Heart left ventricle (tissue), 16 donors: ENCODE results near the gene BPIFA2. TPM values are rescaled to one million over a fixed set of nuclear protein-coding genes. Genes with fewer than 3 reads are reported as not detected.

Source experiments
- ATAC-seq, 4 donors: fragments of 200-7000 bp; cut with Tn5 transposase; one replicate each; pipeline ENCODE4 v1.9.1; 2020 to 2022; ENCODE audit warnings: moderate library complexity in 4 of 4, mild to moderate bottlenecking in 3 of 4, moderate number of reproducible peaks in 1 of 4
- DNase-seq, 5 donors: peaks; one replicate each; pipeline ENCODE4 v3.0.0-alpha.2; 2020
- H3K27ac ChIP-seq, 12 donors: fragments of 200-600 bp; sonication (generic) in 4 of 12; one replicate each; pipeline versions ENCODE4 v1.5.0 to v1.8.0; 2016 to 2022; ENCODE audit warnings: mild to moderate bottlenecking in 2 of 12
- H3K27me3 ChIP-seq, 9 donors: fragments of 200-600 bp; sonication (generic) in 2 of 9; one replicate each; pipeline versions ENCODE4 v1.5.1 to v1.8.0; 2016 to 2022; ENCODE audit warnings: mild to moderate bottlenecking in 3 of 9
- H3K36me3 ChIP-seq, 9 donors: fragments of 200-600 bp; sonication (generic) in 2 of 9; one replicate each; pipeline versions ENCODE4 v1.5.0 to v1.8.0; 2018 to 2022; ENCODE audit warnings: mild to moderate bottlenecking in 2 of 9
- H3K4me1 ChIP-seq, 12 donors: fragments of 200-600 bp; sonication (generic) in 4 of 12; one replicate each; pipeline versions ENCODE4 v1.5.0 to v1.8.0; 2016 to 2022; ENCODE audit warnings: mild to moderate bottlenecking in 3 of 12
- H3K4me3 ChIP-seq, 12 donors: fragments of 200-600 bp; sonication (generic) in 4 of 12; one replicate each; pipeline versions ENCODE4 v1.5.0 to v1.8.0; 2017 to 2022; ENCODE audit warnings: mild to moderate bottlenecking in 9 of 12, moderate library complexity in 4 of 12
- H3K9me3 ChIP-seq, 12 donors: fragments of 200-600 bp; sonication (generic) in 4 of 12; one replicate each; pipeline versions ENCODE4 v1.5.0 to v1.8.0; 2016 to 2022; ENCODE audit warnings: mild to moderate bottlenecking in 1 of 12
- POLR2A ChIP-seq, 2 donors: fragments of 450-650 bp; IDR thresholded peaks; one replicate each; pipeline ENCODE4 v1.6.1; 2017; ENCODE audit warnings: antibody characterized with exemption in 2 of 2, mild to moderate bottlenecking in 2 of 2, moderate library complexity in 2 of 2
- WGBS, 4 donors: extraction: QIAGEN DNeasy Blood & Tissue Kit in 2 of 4; methylation state at CpG; one replicate each; pipeline versions ENCODE4 v1.1.5 to v1.1.7; 2013 to 2018; 5-methylcytosine and 5-hydroxymethylcytosine counted together
- intact Hi-C, 10 donors: fragments of 100-400 bp; cut with DNase I; formaldehyde crosslinking; loops; one replicate each; pipeline versions ENCODE4 v1.11.1 to v1.14.2; 2022
- polyA plus RNA-seq, 2 donors: library from polyadenylated mRNA; stranded (reverse); fragments of 200-250 nt; gene quantifications; one replicate each; pipeline ENCODE4 v1.2.3, GENCODE V29; 2013
- total RNA-seq, 9 donors: library from RNA; depleted of rRNA in 2 of 9; stranded (reverse); fragments of >200 nt in 2 of 9; fragmentation: NEBNext Ultra II Directional in 3 of 9; extraction: Animal tissue kit (Norgen Biotek cat#: 25700) in 3 of 9; gene quantifications; one replicate each; pipeline versions ENCODE4 v1.1.0 to v1.2.4, GENCODE V29; 2016 to 2023
- TF ChIP-seq, protein P1 (sequence below), 12 donors: fragments of 200-600 bp; sonication (generic) in 4 of 12; IDR thresholded peaks; one replicate each; pipeline versions ENCODE4 v1.5.0 to v1.8.0; 2018 to 2022; ENCODE audit warnings: antibody characterized with exemption in 12 of 12, mild to moderate bottlenecking in 5 of 12
- donor health status: ischemic (EF 13 %, LVEDD 7.1; RV severe dilation, severe dysfunction).
- donor health status: healthy with polysubstance abuse.
- donor health status: DM: no; HTN: yes; CAD: no.
- donor health status: DM: no; HTN: no; CAD: no.
- donor health status: ischemic (EF 25% LVEDD 6.9; RV normal size, moderate dysfunction).
- donor health status: ischemic (EF 25% LVEDD 5.7; RV mildly dilated, moderate dysfunction).
- donor health status: healthy.
- donor health status: DM: yes; HTN: yes; CAD: no.
- donor health status: ischemic (EF 35%, LVEDD 5.7; RV mildly dilated, moderate dysfunction).
- donor health status: nonischemic (EF 11% LVEDD 7.7; RV severe dilation, severe dysfunction).
- donor health status: DM: yes; HTN: yes; CAD: no.
- donor health status: PGD.
- donor health status: ischemic (EF 29% LVEDD 5.4; RV normal size, mild dysfunction).
- donor health status: nonischemic (EF 23%, LVEDD 6.1; RV moderate dilation, normal function).

Gene BPIFA2
- total and polyA plus RNA-seq, 11 donors: not detected

GRCh38 chr20:33203444-33203843 is 35.5 kb downstream of the BPIFA2 start:
- DNase-seq: no peak
- H3K27ac ChIP-seq: no peak overlapping the region
- H3K4me1 ChIP-seq: no peaks in the 10 kb centered on the region
- no peak for ATAC-seq
- H3K36me3 ChIP-seq: no peaks in the 10 kb centered on the region
- TF ChIP-seq POLR2A (IDR thresholded peaks at IDR 0.05): no peak
- TF ChIP-seq, protein P1, sequence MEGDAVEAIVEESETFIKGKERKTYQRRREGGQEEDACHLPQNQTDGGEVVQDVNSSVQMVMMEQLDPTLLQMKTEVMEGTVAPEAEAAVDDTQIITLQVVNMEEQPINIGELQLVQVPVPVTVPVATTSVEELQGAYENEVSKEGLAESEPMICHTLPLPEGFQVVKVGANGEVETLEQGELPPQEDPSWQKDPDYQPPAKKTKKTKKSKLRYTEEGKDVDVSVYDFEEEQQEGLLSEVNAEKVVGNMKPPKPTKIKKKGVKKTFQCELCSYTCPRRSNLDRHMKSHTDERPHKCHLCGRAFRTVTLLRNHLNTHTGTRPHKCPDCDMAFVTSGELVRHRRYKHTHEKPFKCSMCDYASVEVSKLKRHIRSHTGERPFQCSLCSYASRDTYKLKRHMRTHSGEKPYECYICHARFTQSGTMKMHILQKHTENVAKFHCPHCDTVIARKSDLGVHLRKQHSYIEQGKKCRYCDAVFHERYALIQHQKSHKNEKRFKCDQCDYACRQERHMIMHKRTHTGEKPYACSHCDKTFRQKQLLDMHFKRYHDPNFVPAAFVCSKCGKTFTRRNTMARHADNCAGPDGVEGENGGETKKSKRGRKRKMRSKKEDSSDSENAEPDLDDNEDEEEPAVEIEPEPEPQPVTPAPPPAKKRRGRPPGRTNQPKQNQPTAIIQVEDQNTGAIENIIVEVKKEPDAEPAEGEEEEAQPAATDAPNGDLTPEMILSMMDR (IDR thresholded peaks at IDR 0.05): no peak
- WGBS, 4 donors: 80 to 85% (median 84%) methylated on average over 3 of the region's 3 CpGs
- H3K27me3 ChIP-seq: peaks cover 0 to 11% (median 0%) of the 10 kb centered on the region in 9 donors
- no peaks in the 10 kb centered on the region for H3K9me3 ChIP-seq
- H3K4me3 ChIP-seq: no peak overlapping the region
- intact Hi-C loops: no loop called here

- H3K4me1 ChIP-seq: no peaks in the 10 kb centered on the region
- WGBS, 4 donors: 6 to 7% (median 6%) methylated on average over 13 of the region's 13 CpGs
- DNase-seq (peak; percentile 58 to 70 (median 64)), ATAC-seq (peak in 3 of 4 donors; percentile 56 to 74 (median 70))
- no peak overlapping the region for H3K27ac ChIP-seq
- no peaks in the 10 kb centered on the region for H3K9me3 ChIP-seq
- intact Hi-C loops: no loop called here
- TF ChIP-seq, protein P1 (IDR thresholded peaks at IDR 0.05): no peak
- TF ChIP-seq POLR2A (IDR thresholded peaks at IDR 0.05): no peak
- H3K4me3 ChIP-seq: no peak overlapping the region
- no peaks in the 10 kb centered on the region for H3K36me3 ChIP-seq
- peaks cover 0 to 30% (median 2%) of the 10 kb centered on the region in 9 donors for H3K27me3 ChIP-seq
Measured at GRCh38 chr20:33209789-33210188, 41.8 kb downstream of the BPIFA2 start.

DNA sequence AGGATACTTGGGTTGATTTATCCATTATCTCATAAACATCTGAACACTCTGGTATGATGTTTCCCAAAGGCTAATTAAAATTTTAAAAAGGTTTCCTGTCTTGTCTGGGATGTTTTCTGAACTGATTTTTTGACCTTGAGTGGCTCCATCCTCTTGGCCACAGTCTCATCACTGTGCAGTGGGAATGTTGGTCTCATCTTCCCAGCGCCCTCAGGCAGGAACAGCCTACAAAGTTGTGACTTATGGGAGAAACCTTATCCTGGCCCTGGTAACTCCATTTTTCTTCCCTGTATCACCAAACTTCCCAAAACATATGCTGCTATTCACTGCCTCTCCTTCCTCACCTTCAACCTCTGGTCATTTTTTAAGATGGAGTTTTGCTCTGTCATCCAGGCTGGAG is 42.4 kb downstream of the BPIFA2 start:
- WGBS, 4 donors: 40 to 66% (median 51%) methylated on average over 1 of the region's 1 CpG
- Histone ChIP-seq H3K27ac (no peak overlapping the region), H3K27me3 (peaks cover 0 to 32% (median 2%) of the 10 kb centered on the region in 9 donors), H3K4me3 (no peak overlapping the region), H3K9me3 (no peaks in the 10 kb centered on the region), H3K4me1 (no peaks in the 10 kb centered on the region), H3K36me3 (no peaks in the 10 kb centered on the region)
- TF ChIP-seq, protein P1 (IDR thresholded peaks at IDR 0.05): no peak
- TF ChIP-seq POLR2A (IDR thresholded peaks at IDR 0.05): no peak
- intact Hi-C loops: no loop called here
- ATAC-seq (no peak), DNase-seq (no peak)

GRCh38 chr20:33211817-33212424 is 44.0 kb downstream of the BPIFA2 start:
- ATAC-seq: no peak
- WGBS, 4 donors: 6 to 28% (median 18%) methylated on average over 3 to 5 of the region's 5 CpGs
- DNase-seq: no peak
- no peaks in the 10 kb centered on the region for H3K36me3 ChIP-seq
- H3K27ac ChIP-seq: no peak overlapping the region
- H3K4me3 ChIP-seq: no peak overlapping the region
- H3K9me3 ChIP-seq: no peaks in the 10 kb centered on the region
- H3K27me3 ChIP-seq: peaks cover 0 to 35% (median 2%) of the 10 kb centered on the region in 9 donors
- intact Hi-C loops: no loop called here
- TF ChIP-seq POLR2A (IDR thresholded peaks at IDR 0.05): no peak
- TF ChIP-seq, protein P1 (IDR thresholded peaks at IDR 0.05): peak in 8 of 12 donors; percentile 10 to 23 (median 18)
- H3K4me1 ChIP-seq: no peaks in the 10 kb centered on the region
